Peyer's patch (tissue), 4 donors: ENCODE data around the gene DDX4.

Experiments used
- POLR2A ChIP-seq, 2 donors: fragments of 450-650 bp; IDR thresholded peaks; one replicate each; pipeline ENCODE4 v1.5.1; 2017; ENCODE audit warnings: antibody characterized with exemption in 2 of 2, mild to moderate bottlenecking in 2 of 2, moderate library complexity in 2 of 2
- TF ChIP-seq, protein P1 (sequence below), 6 experiments: fragments of 450-650 bp in 4 of 6; fragments of 200-600 bp in 2 of 6; sonication (generic) in 1 of 6; IDR thresholded peaks; one replicate each; pipeline ENCODE4 v1.5.1; 2017 to 2019; ENCODE audit warnings: antibody characterized with exemption in 6 of 6, mild to moderate bottlenecking in 3 of 6, moderate library complexity in 1 of 6

- TF ChIP-seq, protein P1, sequence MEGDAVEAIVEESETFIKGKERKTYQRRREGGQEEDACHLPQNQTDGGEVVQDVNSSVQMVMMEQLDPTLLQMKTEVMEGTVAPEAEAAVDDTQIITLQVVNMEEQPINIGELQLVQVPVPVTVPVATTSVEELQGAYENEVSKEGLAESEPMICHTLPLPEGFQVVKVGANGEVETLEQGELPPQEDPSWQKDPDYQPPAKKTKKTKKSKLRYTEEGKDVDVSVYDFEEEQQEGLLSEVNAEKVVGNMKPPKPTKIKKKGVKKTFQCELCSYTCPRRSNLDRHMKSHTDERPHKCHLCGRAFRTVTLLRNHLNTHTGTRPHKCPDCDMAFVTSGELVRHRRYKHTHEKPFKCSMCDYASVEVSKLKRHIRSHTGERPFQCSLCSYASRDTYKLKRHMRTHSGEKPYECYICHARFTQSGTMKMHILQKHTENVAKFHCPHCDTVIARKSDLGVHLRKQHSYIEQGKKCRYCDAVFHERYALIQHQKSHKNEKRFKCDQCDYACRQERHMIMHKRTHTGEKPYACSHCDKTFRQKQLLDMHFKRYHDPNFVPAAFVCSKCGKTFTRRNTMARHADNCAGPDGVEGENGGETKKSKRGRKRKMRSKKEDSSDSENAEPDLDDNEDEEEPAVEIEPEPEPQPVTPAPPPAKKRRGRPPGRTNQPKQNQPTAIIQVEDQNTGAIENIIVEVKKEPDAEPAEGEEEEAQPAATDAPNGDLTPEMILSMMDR (IDR thresholded peaks at IDR 0.05) = no peak
- TF ChIP-seq POLR2A (IDR thresholded peaks at IDR 0.05) = no peak
Observed at GRCh38 chr5:55866485-55866884, 128.6 kb downstream of the DDX4 start.
